Astrocyte of the spinal cord (primary cell): ENCODE results near the gene MAP3K4.
A peak's percentile ranks its signal among the peaks of the same experiment; 100 is the strongest.

Source experiments
- DNase-seq: peaks from one replicate; pipeline ENCODE4 v3.0.0; 2011; ENCODE audit warnings: low read depth, low spot score
- H3K4me3 ChIP-seq: 2 replicates; pipeline ENCODE4 v1.5.1; 2011; ENCODE audit warnings: low read depth, mild to moderate bottlenecking, low read length, moderate library complexity
- CTCF ChIP-seq: IDR thresholded peaks from 2 replicates; pipeline ENCODE4 v1.5.1; 2012; ENCODE audit warnings: low read depth, mild to moderate bottlenecking, low read length, inconsistent platforms
- in situ Hi-C: cut with HindIII; loops from 2 replicates; pipeline ENCODE4 v1.10.0; 2017; ENCODE audit warnings: low sequenced_read_pairs

The MAP3K4 gene

GRCh38 chr6:161101517-161101916 is 109.9 kb downstream of the MAP3K4 start:
- TF ChIP-seq CTCF: peak; percentile 50
- in situ Hi-C loops: no loop called here
- H3K4me3 ChIP-seq: no peak overlapping the region
- peak; percentile 11 for DNase-seq

GRCh38 chr6:161103475-161103874 is 111.9 kb downstream of the MAP3K4 start:
- in situ Hi-C loops: no loop called here
- DNase-seq: no peak
- no peak for TF ChIP-seq CTCF
- no peak overlapping the region for H3K4me3 ChIP-seq

- in situ Hi-C loops: no loop called here
- TF ChIP-seq CTCF: no peak
- no peak overlapping the region for H3K4me3 ChIP-seq
- DNase-seq: no peak
These were observed 113.4 kb downstream of the MAP3K4 start for GRCh38 chr6:161104966-161105365.

GRCh38 chr6:161105408-161105807 is 113.8 kb downstream of the MAP3K4 start:
- in situ Hi-C loops: no loop called here
- no peak for TF ChIP-seq CTCF
- H3K4me3 ChIP-seq: no peak overlapping the region
- no peak for DNase-seq

- no peak for DNase-seq
- in situ Hi-C loops: no loop called here
- no peak for TF ChIP-seq CTCF
- no peak overlapping the region for H3K4me3 ChIP-seq
These were observed 116.5 kb downstream of the MAP3K4 start for GRCh38 chr6:161107779-161108730.

- DNase-seq: no peak
- in situ Hi-C loops: no loop called here
- TF ChIP-seq CTCF: no peak
- H3K4me3 ChIP-seq: no peak overlapping the region
These were observed 117.3 kb downstream of the MAP3K4 start for GRCh38 chr6:161108916-161109315.
